Panc1 (cell line): ENCODE data around the gene STRADA.

ENCODE experiments used
- CTCF ChIP-seq: fragments of 450-650 bp; IDR thresholded peaks from 2 replicates; pipeline ENCODE4 v1.5.1; 2017; ENCODE audit warnings: mild to moderate bottlenecking
- POLR2AphosphoS5 ChIP-seq: IDR thresholded peaks from 2 replicates; pipeline ENCODE4 v1.6.1; 2012; ENCODE audit warnings: mild to moderate bottlenecking, low read depth, low read length, moderate library complexity
- REST ChIP-seq, 2 experiments: IDR thresholded peaks; 2 replicates each; pipeline ENCODE4 v1.6.1; 2011 to 2012; ENCODE audit warnings: low read depth in 2 of 2, control low read depth in 1 of 2, low read length in 1 of 2, mild to moderate bottlenecking in 1 of 2, moderate library complexity in 1 of 2; ENCODE audit not compliant: insufficient read depth in 1 of 2
- SIN3A ChIP-seq: IDR thresholded peaks from 2 replicates; pipeline ENCODE4 v1.6.1; 2012; ENCODE audit warnings: low read depth, mild to moderate bottlenecking, low read length, moderate library complexity, borderline replicate concordance; ENCODE audit not compliant: insufficient read depth

GRCh38 chr17:63718988-63719387, 22.6 kb downstream of the STRADA start:
- TF ChIP-seq CTCF: no peak
- TF ChIP-seq POLR2AphosphoS5: no peak
- TF ChIP-seq REST (IDR thresholded peaks at IDR 0.05; ENCODE audit: insufficient read depth in 1 of 2, low read depth in 2 of 2, low read length in 1 of 2): no peak
- no peak for TF ChIP-seq SIN3A
